HepG2 (cell line): Measurements from ENCODE around the gene OPN1SW. TPM values are rescaled to one million over a fixed set of nuclear protein-coding genes. Genes with fewer than 3 reads are reported as not detected.

Experiments used
- NAIF1 ChIP-seq: sonication (generic); formaldehyde crosslinking; IDR thresholded peaks from 2 replicates; pipeline ENCODE4 v1.5.0; 2020; ENCODE audit warnings: mild to moderate bottlenecking, missing genetic modification reagents, borderline replicate concordance
- ZBTB40 ChIP-seq, 2 experiments: fragments of 450-650 bp in 1 of 2; sonication (generic) in 1 of 2; formaldehyde crosslinking in 1 of 2; IDR thresholded peaks; 2 replicates each; pipeline versions ENCODE4 v1.6.1 to v1.8.0; 2016 to 2022; ENCODE audit warnings: antibody characterized with exemption in 1 of 2, mild to moderate bottlenecking in 1 of 2, missing genetic modification reagents in 1 of 2
- ZNF224 ChIP-seq: sonication (generic); formaldehyde crosslinking; IDR thresholded peaks from 2 replicates; pipeline ENCODE4 v1.5.0; 2020; ENCODE audit warnings: mild to moderate bottlenecking, missing genetic modification reagents
- ZNF607 ChIP-seq: sonication (generic); formaldehyde crosslinking; IDR thresholded peaks from 2 replicates; pipeline ENCODE4 v1.5.1; 2020; ENCODE audit warnings: missing genetic modification reagents, mild to moderate bottlenecking, borderline replicate concordance
- ZSCAN31 ChIP-seq: sonication (generic); formaldehyde crosslinking; IDR thresholded peaks from 2 replicates; pipeline ENCODE4 v1.5.0; 2020; ENCODE audit warnings: low read depth, mild to moderate bottlenecking, missing genetic modification reagents
- polyA plus RNA-seq, 8 experiments: library from polyadenylated mRNA; depleted of rRNA in 3 of 8; stranded (reverse) in 7 of 8; unstranded in 1 of 8; fragments of >200 nt; fragmentation: Illumina TruSeq in 4 of 8; extraction: Trizol in 4 of 8; gene quantifications; 2 replicates each; pipeline versions ENCODE4 v1.2.1 to v1.2.3, GENCODE V29; 2011 to 2016; ENCODE audit warnings: low read depth in 4 of 8, missing spikeins in 1 of 8, mixed read lengths in 1 of 8; ENCODE audit not compliant: insufficient read depth in 1 of 8
- total RNA-seq, 5 experiments: library from RNA; depleted of rRNA; stranded (reverse); fragments of >200 nt; fragmentation: Illumina TruSeq; extraction: Trizol; gene quantifications; 2 replicates each; pipeline ENCODE4 v1.2.3, GENCODE V29; 2016; ENCODE audit warnings: low read depth in 1 of 5

OPN1SW gene
- total and polyA plus RNA-seq, 2 of the 13 experiments (the other 11 are each of a cell fraction or from before 2014, with no cell fraction given) = not detected

GRCh38 chr7:128738570-128739047 lies 37.0 kb downstream of the OPN1SW start (continued):
- TF ChIP-seq ZBTB40 (IDR thresholded peaks at IDR 0.05) (no peak), ZBTB40 (CRISPR knock-in tag; IDR thresholded peaks at IDR 0.05) (peak; percentile 56), ZNF224 (CRISPR knock-in tag) (peak; percentile 42; the same call in 1 of the 2 replicates), ZSCAN31 (CRISPR knock-in tag) (0 out of 2 replicates have a peak, but pooled peaks have one; percentile 60), ZNF607 (peak; percentile 11; the same call in 1 of the 2 replicates), NAIF1 (no peak)
